Activated CD4-positive, CD25-positive, alpha-beta regulatory T cell treated with anti-CD3 and anti-CD28 coated beads, Interleukin-2, amount 50 U/mL, for 24 hours (primary cell): ENCODE results near the gene EMC9.
A peak's percentile ranks its signal among the peaks of the same experiment; 100 is the strongest.

Experiments used
- ATAC-seq, 2 donors: fragments of 150-1000 bp; cut with Tn5 transposase; one replicate each; pipeline ENCODE4 v1.10.0; 2021; ENCODE audit warnings: mild to moderate bottlenecking in 1 of 2, moderate library complexity in 1 of 2

EMC9 gene

GRCh38 chr14:24130717-24131548 is 10.5 kb downstream of the EMC9 start:
- no peak for ATAC-seq

- no peak for ATAC-seq
Observed at GRCh38 chr14:24130380-24130716, 11.0 kb downstream of the EMC9 start, which contains the start of gene FITM1. TSS of gene FITM1 (plus strand) at chr14:24130659. CDS start at chr14:24131564, 905 bp downstream.

- ATAC-seq = no peak
Observed at GRCh38 chr14:24129410-24129998, 11.9 kb downstream of the EMC9 start.

GRCh38 chr14:24127673-24128072 is 13.7 kb downstream of the EMC9 start:
- no peak for ATAC-seq

- ATAC-seq = no peak
Observed at GRCh38 chr14:24126939-24127338, 14.5 kb downstream of the EMC9 start.

- peak; percentile 64 to 76 for ATAC-seq
Observed at GRCh38 chr14:24123424-24124417, 17.7 kb downstream of the EMC9 start.

GRCh38 chr14:24122898-24123297 is 18.5 kb downstream of the EMC9 start:
- no peak for ATAC-seq

- ATAC-seq = no peak
Observed at GRCh38 chr14:24122416-24122815, 19.0 kb downstream of the EMC9 start.

- ATAC-seq = no peak
Observed at GRCh38 chr14:24121210-24121609, 20.2 kb downstream of the EMC9 start.

GRCh38 chr14:24119691-24120090 is 21.7 kb downstream of the EMC9 start:
- ATAC-seq = no peak

- no peak for ATAC-seq
Observed at GRCh38 chr14:24117179-24117578, 24.2 kb downstream of the EMC9 start.

- no peak for ATAC-seq
Observed at GRCh38 chr14:24116128-24116814, 25.1 kb downstream of the EMC9 start.

GRCh38 chr14:24115422-24116127 is 25.8 kb downstream of the EMC9 start:
- ATAC-seq = no peak

- ATAC-seq = peak; percentile 89
Observed at GRCh38 chr14:24114532-24115421, 26.6 kb downstream of the EMC9 start, which contains the start of the genes DCAF11 and NRL. TSS of gene DCAF11 (plus strand) at chr14:24114777. CDS start at chr14:24115595, 818 bp downstream. TSS of gene NRL (minus strand) at chr14:24114949. CDS start at chr14:24082848, 32,101 bp downstream.

GRCh38 chr14:24113801-24114531 is 27.4 kb downstream of the EMC9 start:
- ATAC-seq = peak; percentile 22

GRCh38 chr14:24113379-24113800 is 28.0 kb downstream of the EMC9 start:
- no peak for ATAC-seq

- ATAC-seq = no peak
Observed at GRCh38 chr14:24110523-24110922, 30.9 kb downstream of the EMC9 start.

GRCh38 chr14:24110060-24110459 is 31.3 kb downstream of the EMC9 start:
- no peak for ATAC-seq

- ATAC-seq = peak in 1 of 2 donors; percentile 15
Observed at GRCh38 chr14:24108336-24108874, 33.0 kb downstream of the EMC9 start.
